Liver (tissue), 9 donors: ENCODE data around the gene REXO1. TPM values are rescaled to one million over a fixed set of nuclear protein-coding genes. Genes with fewer than 3 reads are reported as not detected.

Experiments used
- DNase-seq: peaks from one replicate; pipeline ENCODE4 v3.0.0-alpha.2; 2017; ENCODE audit warnings: low spot score
- H3K27ac ChIP-seq, 2 donors: one replicate each; pipeline ENCODE4 v1.7.0; 2013; ENCODE audit warnings: inconsistent platforms in 2 of 2, low read length in 2 of 2, control low read depth in 1 of 2, low read depth in 1 of 2, mild to moderate bottlenecking in 1 of 2
- H3K27me3 ChIP-seq, 4 donors: one replicate each; pipeline versions ENCODE4 v1.6.1 to v1.7.0; 2013; ENCODE audit warnings: low read length in 3 of 4, inconsistent platforms in 1 of 4, mild to moderate bottlenecking in 1 of 4, moderate library complexity in 1 of 4; ENCODE audit not compliant: control insufficient read depth in 4 of 4, insufficient read depth in 4 of 4
- H3K36me3 ChIP-seq, 4 donors: one replicate each; pipeline versions ENCODE4 v1.6.1 to v1.7.0; 2013; ENCODE audit warnings: low read length in 3 of 4, mild to moderate bottlenecking in 3 of 4, low read depth in 1 of 4, moderate library complexity in 1 of 4; ENCODE audit not compliant: control insufficient read depth in 4 of 4, insufficient read depth in 3 of 4
- H3K4me1 ChIP-seq, 4 donors: one replicate each; pipeline versions ENCODE4 v1.6.1 to v1.7.0; 2013; ENCODE audit warnings: low read length in 3 of 4, mild to moderate bottlenecking in 3 of 4, moderate library complexity in 1 of 4; ENCODE audit not compliant: control insufficient read depth in 4 of 4, insufficient read depth in 4 of 4
- H3K4me3 ChIP-seq, 3 donors: one replicate each; pipeline versions ENCODE4 v1.6.1 to v1.7.0; 2013; ENCODE audit warnings: low read length in 3 of 3, control low read depth in 1 of 3, low read depth in 1 of 3, mild to moderate bottlenecking in 1 of 3
- H3K9ac ChIP-seq, 2 donors: one replicate each; pipeline ENCODE4 v1.7.0; 2013; ENCODE audit warnings: low read length in 2 of 2, mild to moderate bottlenecking in 2 of 2, moderate library complexity in 2 of 2, control low read depth in 1 of 2, low read depth in 1 of 2
- H3K9me3 ChIP-seq, 4 donors: one replicate each; pipeline versions ENCODE4 v1.6.1 to v1.7.0; 2013; ENCODE audit warnings: low read length in 3 of 4; ENCODE audit not compliant: control insufficient read depth in 4 of 4
- ATF3 ChIP-seq: IDR thresholded peaks from 2 replicates; pipeline ENCODE4 v1.6.1; 2016; ENCODE audit warnings: antibody characterized with exemption
- CTCF ChIP-seq: fragments of 150-350 bp; IDR thresholded peaks from 2 replicates; pipeline ENCODE4 v1.5.1; 2017; ENCODE audit warnings: improper control_type of control experiment, low read depth, low read length; ENCODE audit not compliant: missing input control
- EGR1 ChIP-seq, 2 donors: IDR thresholded peaks; 2 replicates each; pipeline ENCODE4 v1.6.1; 2016 to 2018; ENCODE audit warnings: antibody characterized with exemption in 2 of 2, low read depth in 2 of 2
- FOXA1 ChIP-seq: IDR thresholded peaks from 2 replicates; pipeline ENCODE4 v1.6.1; 2016; ENCODE audit warnings: antibody characterized with exemption
- FOXA2 ChIP-seq: IDR thresholded peaks from 2 replicates; pipeline ENCODE4 v1.6.1; 2016; ENCODE audit warnings: antibody characterized with exemption
- GABPA ChIP-seq, 2 donors: IDR thresholded peaks in 1 of 2; conservative IDR thresholded peaks in 1 of 2; 2 replicates each; pipeline ENCODE4 v1.6.1; 2016; ENCODE audit warnings: antibody characterized with exemption in 2 of 2, mild to moderate bottlenecking in 1 of 2, moderate library complexity in 1 of 2
- HNF4A ChIP-seq, 2 donors: conservative IDR thresholded peaks; 2 replicates each; pipeline ENCODE4 v1.6.1; 2016; ENCODE audit warnings: antibody characterized with exemption in 2 of 2, mild to moderate bottlenecking in 2 of 2
- HNF4G ChIP-seq: IDR thresholded peaks from 2 replicates; pipeline ENCODE4 v1.6.1; 2016; ENCODE audit warnings: antibody characterized with exemption
- JUND ChIP-seq, 2 donors: IDR thresholded peaks; 2 replicates each; pipeline ENCODE4 v1.6.1; 2016; ENCODE audit warnings: antibody characterized with exemption in 2 of 2
- MAX ChIP-seq: IDR thresholded peaks from 2 replicates; pipeline ENCODE4 v1.6.1; 2016; ENCODE audit warnings: antibody characterized with exemption
- NR2F2 ChIP-seq: IDR thresholded peaks from 2 replicates; pipeline ENCODE4 v1.6.1; 2016; ENCODE audit warnings: antibody characterized with exemption
- RAD21 ChIP-seq, 2 donors: IDR thresholded peaks; 2 replicates each; pipeline ENCODE4 v1.6.1; 2016; ENCODE audit warnings: antibody characterized with exemption in 2 of 2, mild to moderate bottlenecking in 2 of 2
- REST ChIP-seq: IDR thresholded peaks from 2 replicates; pipeline ENCODE4 v1.6.1; 2016; ENCODE audit warnings: antibody characterized with exemption, mild to moderate bottlenecking
- RXRA ChIP-seq, 2 donors: IDR thresholded peaks; 2 replicates each; pipeline ENCODE4 v1.6.1; 2017 to 2018; ENCODE audit warnings: antibody characterized with exemption in 2 of 2, mild to moderate bottlenecking in 1 of 2
- SP1 ChIP-seq: IDR thresholded peaks from 2 replicates; pipeline ENCODE4 v1.6.1; 2018; ENCODE audit warnings: antibody characterized with exemption, mild to moderate bottlenecking
- TAF1 ChIP-seq: conservative IDR thresholded peaks from 2 replicates; pipeline ENCODE4 v1.6.1; 2016; ENCODE audit warnings: antibody characterized with exemption, mild to moderate bottlenecking
- YY1 ChIP-seq: IDR thresholded peaks from 2 replicates; pipeline ENCODE4 v1.6.1; 2016; ENCODE audit warnings: antibody characterized with exemption, mild to moderate bottlenecking
- ZBTB33 ChIP-seq: IDR thresholded peaks from 2 replicates; pipeline ENCODE4 v1.6.1; 2016; ENCODE audit warnings: antibody characterized with exemption
- WGBS: extraction: QIAGEN DNeasy Blood & Tissue Kit; methylation state at CpG from one replicate; pipeline ENCODE4 v1.1.7; 2013; 5-methylcytosine and 5-hydroxymethylcytosine counted together
- polyA plus RNA-seq, 2 donors: library from polyadenylated mRNA; stranded (reverse) in 1 of 2; unstranded in 1 of 2; fragments of 200-250 nt in 1 of 2; fragments of >200 nt in 1 of 2; fragmentation: Nextera tagmentation in 1 of 2; extraction: Ambion mirVana in 1 of 2; gene quantifications; one replicate each; pipeline versions ENCODE4 v1.2.1 to v1.2.3, GENCODE V29; 2013 to 2015
- total RNA-seq, 2 donors: library from RNA; depleted of rRNA; stranded (reverse); fragments of >200 nt; gene quantifications; one replicate each; pipeline ENCODE4 v1.2.3, GENCODE V29; 2014
- donor health status: healthy.
- donor health status: healthy.
- donor health status: healthy.
- donor health status: healthy.
- donor health status: healthy.

The REXO1 gene
- total and polyA plus RNA-seq, 4 donors: 2.0 to 11.5 (median 9.2) TPM

- no peak overlapping the region for H3K4me3 ChIP-seq
- H3K27ac ChIP-seq: peak overlapping the region; percentile 62 to 75
- no peaks in the 10 kb centered on the region for H3K27me3 ChIP-seq
- H3K9ac ChIP-seq: no peak overlapping the region
- WGBS: 32% methylated on average over 22 of the region's 22 CpGs
- DNase-seq: no peak
- TF ChIP-seq REST (no peak), SP1 (peak; percentile 11)
- H3K36me3 ChIP-seq: no peaks in the 10 kb centered on the region
- peaks cover 24 to 96% (median 80%) of the 10 kb centered on the region in 4 donors for H3K4me1 ChIP-seq
- H3K9me3 ChIP-seq: no peaks in the 10 kb centered on the region
These were observed 7.7 kb downstream of the REXO1 start for GRCh38 chr19:1840541-1841115.

- Histone ChIP-seq H3K36me3 (no peaks in the 10 kb centered on the region), H3K27ac (peak overlapping the region; percentile 62 to 75), H3K4me1 (peaks cover 26 to 92% (median 74%) of the 10 kb centered on the region in 4 donors), H3K9ac (peak overlapping the region in 1 of 2 donors; percentile 41), H3K4me3 (peak overlapping the region in 2 of 3 donors; percentile 2 to 42), H3K9me3 (no peaks in the 10 kb centered on the region), H3K27me3 (no peaks in the 10 kb centered on the region)
- DNase-seq: peak; percentile 63
- WGBS: 34% methylated on average over 25 of the region's 25 CpGs
- TF ChIP-seq ZBTB33: no peak
- peak; percentile 66 for TF ChIP-seq YY1
- peak; percentile 90 for TF ChIP-seq SP1
- no peak for TF ChIP-seq ATF3
- peak in 1 of 2 donors; percentile 26 for TF ChIP-seq JUND (IDR thresholded peaks at IDR 0.05)
- TF ChIP-seq FOXA1: no peak
- TF ChIP-seq RAD21 (IDR thresholded peaks at IDR 0.05): no peak
- TF ChIP-seq NR2F2: no peak
- TF ChIP-seq HNF4G: peak; percentile 76
- peak; percentile 72 for TF ChIP-seq MAX
- TF ChIP-seq CTCF: no peak
- peak in 1 of 2 donors; percentile 35 for TF ChIP-seq EGR1 (IDR thresholded peaks at IDR 0.05; ENCODE audit: low read depth in 2 of 2)
- TF ChIP-seq TAF1: no peak
- TF ChIP-seq REST: peak; percentile 62
- TF ChIP-seq GABPA (IDR thresholded peaks at IDR 0.05 in 1 of 2, conservative IDR thresholded peaks at IDR 0.05 in 1 of 2): peak in 1 of 2 donors; percentile 11
- peak; percentile 87 to 89 for TF ChIP-seq HNF4A (conservative IDR thresholded peaks at IDR 0.05)
- peak; percentile 75 to 83 for TF ChIP-seq RXRA (IDR thresholded peaks at IDR 0.05)
- TF ChIP-seq FOXA2: no peak
These were observed 8.4 kb downstream of the REXO1 start for GRCh38 chr19:1839658-1840540.
